ENCODE data around the gene CRIM1.
A peak's percentile ranks its signal among the peaks of the same experiment; 100 is the strongest.

The CRIM1 gene

DNA sequence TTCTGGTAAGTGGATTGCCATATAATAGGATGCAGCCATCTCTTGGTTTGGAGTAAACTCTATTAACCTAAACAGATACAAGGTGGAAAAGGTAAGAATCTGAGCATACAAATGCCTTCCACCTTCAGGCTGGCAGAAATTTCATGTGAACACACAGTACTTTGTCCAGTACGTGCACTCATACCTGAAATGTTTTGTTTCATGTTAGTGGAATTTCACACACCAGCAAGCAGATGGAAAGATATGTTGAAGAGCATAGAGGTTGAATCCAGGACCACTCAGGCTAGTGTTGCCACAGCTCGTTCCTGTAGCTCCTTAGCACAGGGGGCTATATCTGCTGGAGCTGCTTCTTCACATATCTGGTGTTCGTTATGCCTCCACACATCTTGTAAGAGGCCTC lies 34.0 kb downstream of the CRIM1 start:
- no peak overlapping the region for H3K27ac ChIP-seq
- TF ChIP-seq, protein P1, sequence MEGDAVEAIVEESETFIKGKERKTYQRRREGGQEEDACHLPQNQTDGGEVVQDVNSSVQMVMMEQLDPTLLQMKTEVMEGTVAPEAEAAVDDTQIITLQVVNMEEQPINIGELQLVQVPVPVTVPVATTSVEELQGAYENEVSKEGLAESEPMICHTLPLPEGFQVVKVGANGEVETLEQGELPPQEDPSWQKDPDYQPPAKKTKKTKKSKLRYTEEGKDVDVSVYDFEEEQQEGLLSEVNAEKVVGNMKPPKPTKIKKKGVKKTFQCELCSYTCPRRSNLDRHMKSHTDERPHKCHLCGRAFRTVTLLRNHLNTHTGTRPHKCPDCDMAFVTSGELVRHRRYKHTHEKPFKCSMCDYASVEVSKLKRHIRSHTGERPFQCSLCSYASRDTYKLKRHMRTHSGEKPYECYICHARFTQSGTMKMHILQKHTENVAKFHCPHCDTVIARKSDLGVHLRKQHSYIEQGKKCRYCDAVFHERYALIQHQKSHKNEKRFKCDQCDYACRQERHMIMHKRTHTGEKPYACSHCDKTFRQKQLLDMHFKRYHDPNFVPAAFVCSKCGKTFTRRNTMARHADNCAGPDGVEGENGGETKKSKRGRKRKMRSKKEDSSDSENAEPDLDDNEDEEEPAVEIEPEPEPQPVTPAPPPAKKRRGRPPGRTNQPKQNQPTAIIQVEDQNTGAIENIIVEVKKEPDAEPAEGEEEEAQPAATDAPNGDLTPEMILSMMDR (conservative IDR thresholded peaks at IDR 0.05), result no peak
- no peak for TF ChIP-seq ZFX (IDR thresholded peaks at IDR 0.05)

DNA sequence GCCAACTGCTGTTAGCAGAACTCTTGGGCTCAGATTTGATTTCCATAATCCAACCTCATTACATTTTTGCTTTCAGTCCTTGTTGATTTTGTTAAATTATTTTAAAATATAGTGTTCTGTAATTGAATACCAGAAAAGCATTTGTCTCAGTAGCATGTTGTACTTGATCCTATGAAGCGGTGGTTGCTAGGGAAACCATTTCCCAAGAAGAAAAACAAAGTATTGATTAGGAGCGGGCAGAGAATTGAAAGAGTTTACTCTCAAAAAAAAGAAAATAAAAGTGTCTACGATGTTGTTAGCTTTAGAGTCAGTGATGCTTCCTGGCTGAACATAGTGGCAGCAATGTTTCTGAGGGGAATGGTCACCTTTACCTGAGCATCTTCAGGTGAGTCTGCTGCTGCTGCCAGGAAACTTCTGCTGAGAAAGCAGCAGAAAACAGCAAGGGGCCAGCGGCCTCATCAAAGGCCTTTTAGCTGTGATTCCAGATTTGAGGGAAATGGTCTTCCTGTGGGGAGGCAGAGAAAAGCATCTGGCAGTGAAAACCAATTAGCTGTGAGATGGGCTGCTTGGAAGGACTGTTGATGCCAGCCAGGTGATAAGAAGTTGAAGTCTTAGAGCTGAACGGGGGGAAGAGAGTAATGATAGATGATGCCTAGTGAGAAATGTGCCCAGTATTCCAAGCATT lies 37.1 kb downstream of the CRIM1 start:
- H3K27ac ChIP-seq, result no peak overlapping the region
- TF ChIP-seq, protein P1 (conservative IDR thresholded peaks at IDR 0.05), result no peak
- TF ChIP-seq ZFX (IDR thresholded peaks at IDR 0.05), result no peak

DNA sequence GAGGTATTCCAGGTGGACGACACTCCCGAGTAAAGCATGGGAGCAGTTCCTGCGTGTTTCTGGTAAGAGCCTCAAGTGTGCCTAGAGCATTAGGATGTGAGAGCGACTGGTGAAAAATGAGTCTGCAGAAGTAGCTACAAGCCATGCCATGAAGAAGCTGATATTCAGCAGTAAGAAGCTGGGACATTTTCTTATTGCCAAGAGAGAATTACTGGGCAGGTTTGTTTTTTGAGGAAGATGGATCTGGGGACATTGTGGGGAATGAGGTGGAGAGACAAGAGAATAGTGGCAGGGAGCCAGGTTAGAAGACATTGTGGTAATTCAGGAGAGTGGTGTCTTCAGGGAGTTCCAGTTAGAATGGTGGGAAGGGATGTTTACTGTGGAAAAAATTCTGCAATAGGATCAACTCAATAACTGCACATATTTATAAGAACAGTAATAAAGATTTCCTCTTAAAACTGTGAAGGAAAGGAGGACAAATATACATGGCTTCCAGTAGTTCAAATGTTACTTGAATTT lies 38.2 kb downstream of the CRIM1 start:
- no peak for TF ChIP-seq ZFX (IDR thresholded peaks at IDR 0.05)
- TF ChIP-seq, protein P1 (conservative IDR thresholded peaks at IDR 0.05), result no peak
- H3K27ac ChIP-seq, result no peak overlapping the region

DNA sequence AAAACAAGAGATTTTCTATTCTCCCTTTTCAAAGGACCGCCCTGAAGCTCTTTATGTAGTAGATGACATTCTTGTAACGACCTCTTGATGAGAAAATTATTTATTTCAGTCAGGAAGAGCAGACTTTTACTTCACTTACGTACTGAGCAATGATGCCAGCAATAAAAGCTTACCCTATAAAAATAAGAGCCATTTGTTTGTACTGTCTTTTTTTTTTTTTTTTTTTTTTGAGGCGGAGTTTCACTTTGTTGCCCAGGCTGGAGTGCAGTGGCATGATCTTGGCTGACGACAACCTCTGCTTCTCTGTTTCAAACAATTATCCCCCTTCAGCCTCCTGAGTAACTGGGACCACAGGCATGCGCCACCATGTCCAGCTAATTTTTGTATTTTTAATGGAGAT lies 39.2 kb downstream of the CRIM1 start:
- TF ChIP-seq, protein P1 (conservative IDR thresholded peaks at IDR 0.05), result no peak
- TF ChIP-seq ZFX (IDR thresholded peaks at IDR 0.05), result no peak
- H3K27ac ChIP-seq, result peak overlapping the region; percentile 27; the same call in 1 of the 2 replicates

DNA sequence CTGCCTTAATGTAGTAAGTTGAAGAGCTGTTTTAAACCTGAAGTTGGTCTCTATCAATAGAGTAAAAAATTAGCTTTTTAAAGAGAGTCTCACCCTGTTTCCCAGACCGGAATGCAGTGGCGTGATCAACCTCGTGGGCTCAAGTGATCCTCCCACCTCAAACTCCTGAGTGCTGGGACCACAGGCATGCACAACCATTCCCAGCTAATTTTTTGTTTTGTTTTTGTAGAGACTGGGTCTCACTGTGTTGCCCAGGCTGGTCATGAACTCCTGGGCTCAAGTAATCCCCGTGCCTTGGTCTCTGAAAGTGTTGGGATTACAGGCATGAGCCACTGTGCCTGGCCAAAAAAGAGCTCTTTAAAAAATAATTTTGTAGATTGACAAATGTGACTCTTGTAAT lies 40.3 kb downstream of the CRIM1 start:
- TF ChIP-seq, protein P1 (conservative IDR thresholded peaks at IDR 0.05), result no peak
- TF ChIP-seq ZFX (IDR thresholded peaks at IDR 0.05), result no peak
- H3K27ac ChIP-seq, result no peak overlapping the region

DNA sequence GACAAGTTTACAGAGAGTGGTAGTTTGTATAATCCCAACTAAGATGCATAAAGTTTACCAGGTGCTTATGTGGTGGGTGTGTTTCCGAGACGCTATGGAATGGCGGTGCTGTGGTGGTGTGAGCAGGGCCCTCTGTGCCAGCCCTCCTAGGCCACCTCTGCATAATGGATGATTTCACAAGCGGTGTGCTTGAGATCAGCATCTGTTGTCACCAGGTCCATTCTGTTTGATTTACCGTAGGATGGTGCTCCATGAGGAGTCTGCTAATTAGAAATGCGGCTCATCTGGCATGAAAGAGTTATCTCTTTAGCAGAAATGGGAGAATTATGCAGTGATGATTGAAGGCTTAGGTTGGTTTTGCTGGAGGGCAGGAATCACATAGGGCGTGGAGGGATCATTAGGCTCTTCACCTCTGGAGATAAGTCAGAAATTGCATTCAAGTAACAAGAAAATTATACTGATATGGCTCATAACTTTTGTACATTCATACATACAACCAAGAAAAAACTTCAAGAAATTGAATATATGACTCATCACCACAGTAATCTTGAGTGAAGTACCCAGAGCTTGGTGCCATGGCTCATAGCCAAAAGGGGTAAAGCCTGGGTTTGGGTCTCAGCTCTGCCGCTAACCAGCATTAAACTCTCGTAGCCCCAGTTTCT lies 41.4 kb downstream of the CRIM1 start:
- TF ChIP-seq, protein P1 (conservative IDR thresholded peaks at IDR 0.05), result no peak
- H3K27ac ChIP-seq, result no peak overlapping the region

DNA sequence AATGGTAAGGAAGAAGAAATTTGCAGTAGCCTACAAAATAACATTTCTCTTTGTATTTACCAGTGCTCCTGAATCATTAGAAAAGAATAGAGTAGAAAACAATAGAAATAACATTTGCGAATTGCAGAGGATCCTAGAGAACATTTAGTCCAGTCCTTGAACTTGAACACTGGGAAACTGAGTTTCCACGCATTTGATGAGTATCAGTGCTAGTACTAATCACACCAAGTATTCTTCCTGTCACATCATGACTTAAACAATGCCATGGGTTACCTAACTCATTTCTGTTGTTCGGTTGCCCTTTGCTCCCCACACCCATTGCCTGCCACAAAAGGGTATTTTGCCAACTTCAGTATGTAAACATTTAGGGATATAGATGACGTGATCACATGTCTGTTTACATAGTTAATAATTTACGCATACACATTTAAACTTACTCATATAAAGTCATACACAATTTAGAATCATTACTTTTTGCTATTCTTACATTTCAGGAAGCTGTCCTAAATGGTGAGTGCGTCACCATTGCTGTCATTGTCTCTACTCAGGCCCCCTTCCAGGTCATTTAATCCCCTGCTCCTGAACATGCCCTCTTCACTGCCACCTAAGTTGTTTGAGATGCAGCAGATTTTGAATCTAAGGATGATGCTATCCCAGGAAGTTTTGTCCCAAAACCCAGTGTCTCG lies 42.3 kb downstream of the CRIM1 start:
- no peak overlapping the region for H3K27ac ChIP-seq
- no peak for TF ChIP-seq ZFX (IDR thresholded peaks at IDR 0.05)
- TF ChIP-seq, protein P1 (conservative IDR thresholded peaks at IDR 0.05), result no peak

Data from C4-2B (cell line).